K562 (cell line): ENCODE results near the gene STK16. TPM values are rescaled to one million over a fixed set of nuclear protein-coding genes. Genes with fewer than 3 reads are reported as not detected.

ENCODE experiments used
- ATAC-seq: fragments of 200-7000 bp; cut with Tn5 transposase; 3 replicates; pipeline ENCODE4 v1.9.1; 2020; ENCODE audit warnings: moderate library complexity
- BruUV-seq: library from RNA; stranded (reverse); fragments of 400-500 nt; replicated peaks from 2 replicates; lab custom pipeline; 2021; lab: Mats Ljungman, UMichigan
- CTCF ChIA-PET: fragments of 300-600 bp; formaldehyde crosslinking; extraction: SDS; loops from one replicate; lab custom pipeline; 2021; ENCODE audit warnings: low intra/inter-chr PET ratio; lab: Yijun Ruan, JAX
- POLR2A ChIA-PET: fragments of 300-600, 350-650 bp; sonication (Branson Sonifier 250); formaldehyde crosslinking; extraction: SDS; loops from one replicate; lab custom pipeline; 2021; ENCODE audit warnings: antibody characterized with exemption, inconsistent platforms; lab: Yijun Ruan, JAX
- DNase-seq, 4 experiments: peaks; one replicate each; pipeline versions ENCODE4 v3.0.0 to v3.0.0-alpha.2; 2011 to 2018; ENCODE audit warnings: low spot score in 3 of 4, mixed read lengths in 3 of 4; ENCODE audit errors: extremely low read depth in 1 of 4
- FAIRE-seq: peaks from 2 replicates; lab custom pipeline; 2011; peaks lifted over from hg19 to GRCh38; lab: Jason Lieb, UNC
- H2AFZ ChIP-seq: 2 replicates; pipeline ENCODE4 v1.6.0; 2011; ENCODE audit warnings: low read depth, low read length, control low read depth, inconsistent platforms
- H3K27ac ChIP-seq: fragments of 200-600 bp; 3 replicates; pipeline ENCODE4 v1.8.0; 2011; ENCODE audit warnings: low read depth, mild to moderate bottlenecking, control low read depth, inconsistent platforms, low read length, moderate library complexity, mixed read lengths; ENCODE audit errors: extremely low read depth
- H3K27me3 ChIP-seq, 2 experiments: fragments of 300-600 bp in 1 of 2; 2 replicates in 1 of 2; 3 replicates in 1 of 2; pipeline versions ENCODE4 v1.6.0 to v1.8.0; 2011; ENCODE audit warnings: inconsistent platforms in 2 of 2, low read length in 2 of 2, mild to moderate bottlenecking in 1 of 2, mixed read lengths in 1 of 2, moderate library complexity in 1 of 2; ENCODE audit not compliant: control insufficient read depth in 2 of 2, insufficient read depth in 2 of 2
- H3K36me3 ChIP-seq: fragments of 300-600 bp; 3 replicates; pipeline ENCODE4 v1.8.0; 2011; ENCODE audit warnings: mild to moderate bottlenecking, low read length, inconsistent platforms; ENCODE audit not compliant: control insufficient read depth, insufficient read depth
- H3K4me1 ChIP-seq, 2 experiments: fragments of 200-600 bp in 1 of 2; replicated peaks in 1 of 2; 2 replicates in 1 of 2; 3 replicates in 1 of 2; pipeline versions ENCODE4 v1.5.1 to v1.8.0; 2011; ENCODE audit warnings: inconsistent platforms in 2 of 2, low read length in 2 of 2, mild to moderate bottlenecking in 1 of 2, mixed read lengths in 1 of 2, moderate library complexity in 1 of 2; ENCODE audit not compliant: control insufficient read depth in 2 of 2, insufficient read depth in 2 of 2
- H3K4me2 ChIP-seq: 2 replicates; pipeline ENCODE4 v1.6.1; 2011; ENCODE audit warnings: low read length, control low read depth, inconsistent platforms, mixed read lengths; ENCODE audit not compliant: insufficient read depth
- H3K4me3 ChIP-seq: fragments of 200-600 bp; sonication (generic), shearing (Covaris generic); 2 replicates; pipeline ENCODE4 v1.5.1; 2016; ENCODE audit warnings: control low read depth, inconsistent platforms
- H3K79me2 ChIP-seq: fragments of 200-600 bp; 3 replicates; pipeline ENCODE4 v1.8.0; 2011; ENCODE audit warnings: low read length, inconsistent platforms; ENCODE audit not compliant: control insufficient read depth, insufficient read depth
- H3K9ac ChIP-seq, 2 experiments: 2 replicates each; pipeline versions ENCODE4 v1.6.0 to v1.6.1; 2011; ENCODE audit warnings: low read depth in 2 of 2, low read length in 2 of 2, control low read depth in 1 of 2, inconsistent platforms in 1 of 2, mild to moderate bottlenecking in 1 of 2, mixed read lengths in 1 of 2; ENCODE audit not compliant: insufficient read depth in 1 of 2
- H3K9me1 ChIP-seq: one replicate; pipeline ENCODE4 v1.6.0; 2011; ENCODE audit warnings: inconsistent platforms, mild to moderate bottlenecking, low read length, moderate library complexity; ENCODE audit not compliant: control insufficient read depth, insufficient read depth
- H3K9me3 ChIP-seq: replicated peaks from 2 replicates; pipeline ENCODE4 v1.5.1; 2011; ENCODE audit warnings: low read depth, low read length, inconsistent platforms; ENCODE audit not compliant: control insufficient read depth, insufficient read depth
- H4K20me1 ChIP-seq: replicated peaks from 2 replicates; pipeline ENCODE4 v1.6.1; 2011; ENCODE audit warnings: low read length, inconsistent platforms, mixed read lengths; ENCODE audit not compliant: control insufficient read depth, insufficient read depth
- BMI1 ChIP-seq: fragments of 150-350 bp; IDR thresholded peaks from 2 replicates; pipeline ENCODE4 v1.6.1; 2014; ENCODE audit warnings: low read length
- FOXK2 ChIP-seq, 2 experiments: fragments of 450-650 bp; IDR thresholded peaks in 1 of 2; conservative IDR thresholded peaks in 1 of 2; 2 replicates each; pipeline ENCODE4 v1.6.1; 2016; ENCODE audit warnings: low read depth in 2 of 2, mild to moderate bottlenecking in 1 of 2
- FOXM1 ChIP-seq, 2 experiments: fragments of 450-650 bp in 1 of 2; sonication (generic) in 1 of 2; formaldehyde crosslinking in 1 of 2; IDR thresholded peaks; 2 replicates each; pipeline versions ENCODE4 v1.6.1 to v1.9.0; 2017 to 2022; ENCODE audit warnings: low read depth in 2 of 2, mild to moderate bottlenecking in 2 of 2, missing genetic modification reagents in 1 of 2, moderate library complexity in 1 of 2
- HMGN3 ChIP-seq: IDR thresholded peaks from 2 replicates; pipeline ENCODE4 v1.6.1; 2011; ENCODE audit warnings: borderline replicate concordance, low read depth, mild to moderate bottlenecking, mixed read lengths, low read length; ENCODE audit not compliant: insufficient read length; ENCODE audit errors: extremely low read depth
- HNRNPUL1 ChIP-seq: fragments of 200-400 bp; formaldehyde crosslinking; IDR thresholded peaks from 2 replicates; pipeline ENCODE4 v1.6.1; 2017; ENCODE audit warnings: low read length
- MAFF ChIP-seq: IDR thresholded peaks from 2 replicates; pipeline ENCODE4 v1.6.1; 2012; ENCODE audit warnings: low read length, improper control_type of control experiment
- MTA1 ChIP-seq: fragments of 450-650 bp; IDR thresholded peaks from 2 replicates; pipeline ENCODE4 v1.6.1; 2017; ENCODE audit warnings: borderline replicate concordance
- PBX2 ChIP-seq, 2 experiments: IDR thresholded peaks in 1 of 2; conservative IDR thresholded peaks in 1 of 2; 2 replicates each; pipeline ENCODE4 v1.6.1; 2016; ENCODE audit warnings: low read depth in 2 of 2, mild to moderate bottlenecking in 1 of 2, missing compliant biosample characterization in 1 of 2, missing genetic modification characterization in 1 of 2, moderate library complexity in 1 of 2
- TEAD1 ChIP-seq, 2 experiments: fragments of 450-650 bp in 1 of 2; sonication (generic) in 1 of 2; formaldehyde crosslinking; IDR thresholded peaks; 2 replicates each; pipeline versions ENCODE4 v1.4.0 to v1.8.0; 2020 to 2022; ENCODE audit warnings: mild to moderate bottlenecking in 2 of 2, missing genetic modification reagents in 1 of 2
- ZBTB17 ChIP-seq: fragments of 450-650 bp; formaldehyde crosslinking; IDR thresholded peaks from 2 replicates; pipeline ENCODE4 v1.4.0; 2020; ENCODE audit warnings: mild to moderate bottlenecking
- ZKSCAN8 ChIP-seq: fragments of 200-800 bp; sonication (Bioruptor generic); IDR thresholded peaks from 2 replicates; pipeline ENCODE4 v1.6.1; 2016; ENCODE audit warnings: missing genetic modification characterization, missing compliant biosample characterization
- ZNF253 ChIP-seq: fragments of 250-450 bp; sonication (Bioruptor Pico); conservative IDR thresholded peaks from 2 replicates; pipeline ENCODE4 v1.6.1; 2021; ENCODE audit warnings: mild to moderate bottlenecking
- ZNF274 ChIP-seq: IDR thresholded peaks from 2 replicates; pipeline ENCODE4 v1.6.1; 2011; ENCODE audit warnings: low read depth, mild to moderate bottlenecking, low read length, moderate library complexity, borderline replicate concordance
- ZNF512 ChIP-seq: IDR thresholded peaks from 2 replicates; pipeline ENCODE4 v1.6.1; 2016; ENCODE audit warnings: missing genetic modification characterization, missing compliant biosample characterization
- WGBS: fragments of 100-300 bp; shearing (Covaris generic); methylation state at CpG from one replicate; pipeline ENCODE4 v1.1.6; 2016; ENCODE audit warnings: low coverage, mixed read lengths; ENCODE audit not compliant: insufficient coverage; ENCODE audit errors: missing lambda C conversion rate; 5-methylcytosine and 5-hydroxymethylcytosine counted together
- in situ Hi-C: fragments of 300-500 bp; cut with MboI; formaldehyde crosslinking; loops from 4 replicates; pipeline ENCODE4 v1.15.0; 2018; ENCODE audit warnings: inconsistent platforms, mixed read lengths
- intact Hi-C: fragments of 100-400 bp; cut with micrococcal nuclease; formaldehyde crosslinking; loops from 2 replicates; pipeline ENCODE4 v1.14.2; 2022
- polyA plus RNA-seq, 8 experiments: library from polyadenylated mRNA; depleted of rRNA in 4 of 8; stranded (reverse) in 5 of 8; unstranded in 3 of 8; fragments of >200 nt; fragmentation: Nextera tagmentation in 2 of 8; fragmentation: Illumina TruSeq in 1 of 8; extraction: Ambion mirVana in 2 of 8; extraction: Trizol in 1 of 8; gene quantifications; 2 replicates each; pipeline versions ENCODE4 v1.2.1 to v1.2.3, GENCODE V29; 2011 to 2014; ENCODE audit warnings: inconsistent platforms in 1 of 8, missing spikeins in 1 of 8
- total RNA-seq, 7 experiments: library from RNA; depleted of rRNA in 6 of 7; stranded (reverse); fragments of >200 nt in 6 of 7; fragmentation: Illumina TruSeq in 2 of 7; extraction: Trizol in 2 of 7; gene quantifications; 2 replicates each; pipeline versions ENCODE4 v1.2.1 to v1.2.3, GENCODE V29; 2011 to 2021; ENCODE audit warnings: low replicate concordance in 1 of 7
- TF ChIP-seq, protein P1 (sequence below): sonication (generic); formaldehyde crosslinking; IDR thresholded peaks from 2 replicates; pipeline ENCODE4 v1.8.1; 2022; ENCODE audit warnings: missing genetic modification reagents

The STK16 gene
- total and polyA plus RNA-seq, 9 of the 15 experiments (the other 6 are each of a cell fraction or from before 2014, with no cell fraction given), result 5.4 to 36.2 (median 17.8) TPM

DNA sequence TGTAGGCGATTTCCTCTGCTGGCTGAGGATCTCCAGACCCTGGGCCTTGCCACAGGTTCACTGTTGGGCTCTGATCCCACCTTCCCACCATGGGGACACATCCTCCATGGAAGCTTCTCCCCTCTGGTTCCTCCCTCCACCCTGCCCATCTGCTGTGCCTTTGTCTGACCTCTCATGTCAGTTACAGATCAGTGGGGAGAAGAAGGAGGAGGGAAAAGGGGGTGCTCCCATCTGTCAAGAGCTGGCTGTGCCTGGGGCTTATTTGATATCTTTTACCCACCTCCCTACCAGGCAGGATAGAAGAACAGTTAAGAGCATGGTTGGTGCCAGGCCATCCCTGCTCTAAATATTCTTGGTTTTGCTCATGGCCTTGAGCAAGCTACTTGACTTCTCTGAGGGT lies 21.6 kb downstream of the STK16 start (continued):
- no peak for TF ChIP-seq MAFF
- TF ChIP-seq MTA1, result no peak
- TF ChIP-seq TEAD1 (CRISPR knock-in tag; IDR thresholded peaks at IDR 0.05), result no peak

DNA sequence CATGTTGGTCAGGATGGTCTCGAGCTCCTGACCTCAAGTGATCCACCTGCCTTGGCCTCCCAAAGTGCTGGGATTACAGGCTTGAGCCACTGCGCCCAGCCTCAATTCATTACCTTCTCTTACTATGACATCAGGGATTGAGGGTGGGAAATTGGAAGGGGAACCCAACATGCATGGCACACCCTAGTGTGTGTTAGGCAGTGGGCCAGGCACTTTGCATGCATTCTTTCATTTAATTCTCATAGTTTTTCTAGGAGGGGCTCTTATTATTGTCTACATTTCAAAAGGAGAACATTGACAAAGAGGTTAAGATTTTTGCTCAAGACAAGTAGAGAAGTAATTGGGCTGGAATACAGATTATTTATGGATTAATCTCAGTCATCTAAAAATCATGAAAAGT lies 23.0 kb downstream of the STK16 start:
- Histone ChIP-seq H3K9ac (no peak overlapping the region), H2AFZ (no peak overlapping the region), H4K20me1 (no peaks in the 10 kb centered on the region), H3K4me3 (no peak overlapping the region), H3K4me2 (no peak overlapping the region), H3K79me2 (no peaks in the 10 kb centered on the region), H3K9me1 (no peaks in the 10 kb centered on the region), H3K4me1 (peaks cover 4 to 9% of the 10 kb centered on the region in 2 experiments; a peak in 3 of 5 replicates), H3K27ac (no peak overlapping the region), H3K36me3 (no peaks in the 10 kb centered on the region), H3K27me3 (no peaks in the 10 kb centered on the region), H3K9me3 (no peaks in the 10 kb centered on the region)
- DNase-seq (no peak), FAIRE-seq (no peak), ATAC-seq (no peak)
- no TSS peak for BruUV-seq
- CTCF ChIA-PET, result no interaction called here
- in situ Hi-C loops (no loop called here), intact Hi-C loops (no loop called here)
- WGBS, result 91% methylated on average over 1 of the region's 2 CpGs
- POLR2A ChIA-PET, result no interaction called here
- TF ChIP-seq HNRNPUL1, result no peak
- TF ChIP-seq ZKSCAN8 (CRISPR knock-in tag), result no peak
- no peak for TF ChIP-seq ZNF512 (tag)
- TF ChIP-seq FOXM1 (IDR thresholded peaks at IDR 0.05; ENCODE audit: low read depth), result no peak
- TF ChIP-seq FOXM1 (CRISPR knock-in tag; IDR thresholded peaks at IDR 0.05; ENCODE audit: low read depth), result no peak
- no peak for TF ChIP-seq FOXK2 (conservative IDR thresholded peaks at IDR 0.05 in 1 of 2, IDR thresholded peaks at IDR 0.05 in 1 of 2; ENCODE audit: low read depth in 2 of 2)
- TF ChIP-seq ZNF274, result no peak
- TF ChIP-seq, protein P1, sequence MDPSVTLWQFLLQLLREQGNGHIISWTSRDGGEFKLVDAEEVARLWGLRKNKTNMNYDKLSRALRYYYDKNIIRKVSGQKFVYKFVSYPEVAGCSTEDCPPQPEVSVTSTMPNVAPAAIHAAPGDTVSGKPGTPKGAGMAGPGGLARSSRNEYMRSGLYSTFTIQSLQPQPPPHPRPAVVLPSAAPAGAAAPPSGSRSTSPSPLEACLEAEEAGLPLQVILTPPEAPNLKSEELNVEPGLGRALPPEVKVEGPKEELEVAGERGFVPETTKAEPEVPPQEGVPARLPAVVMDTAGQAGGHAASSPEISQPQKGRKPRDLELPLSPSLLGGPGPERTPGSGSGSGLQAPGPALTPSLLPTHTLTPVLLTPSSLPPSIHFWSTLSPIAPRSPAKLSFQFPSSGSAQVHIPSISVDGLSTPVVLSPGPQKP (CRISPR knock-in tag), result no peak
- TF ChIP-seq ZNF253 (CRISPR knock-in tag), result no peak
- no peak for TF ChIP-seq BMI1
- no peak for TF ChIP-seq HMGN3
- no peak for TF ChIP-seq PBX2 (CRISPR knock-in tag; IDR thresholded peaks at IDR 0.05; ENCODE audit: low read depth)
- TF ChIP-seq PBX2 (tag; conservative IDR thresholded peaks at IDR 0.05; ENCODE audit: low read depth), result no peak
- no peak for TF ChIP-seq ZBTB17 (CRISPR knock-in tag)
